ENCODE measurements around the gene CCDC179.

CCDC179 gene

DNA sequence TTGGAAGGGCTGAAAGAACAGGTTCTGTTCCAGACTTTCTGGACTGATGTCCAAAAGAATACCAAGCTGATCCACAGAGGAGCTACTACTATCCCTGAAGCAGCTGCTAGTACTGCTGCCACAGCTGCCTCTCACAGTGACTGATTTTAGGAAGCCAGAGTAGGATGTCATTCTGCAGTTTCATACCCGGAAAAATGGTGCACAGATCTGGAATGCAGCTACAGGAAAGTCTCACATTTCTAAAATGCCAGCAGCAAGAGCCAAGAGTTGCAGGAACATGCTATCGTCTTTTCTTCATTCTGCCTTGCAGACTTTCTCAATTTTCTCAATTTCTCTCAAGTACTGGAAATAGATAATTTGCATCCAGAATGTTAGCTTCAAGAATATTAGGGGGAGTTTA, 19.4 kb upstream of the CCDC179 start:
- H3K4me1 ChIP-seq (ENCODE audit: insufficient read depth, insufficient read length), result no peaks in the 10 kb centered on the region
- H3K27me3 ChIP-seq (ENCODE audit: insufficient read depth, insufficient read length), result no peaks in the 10 kb centered on the region
- TF ChIP-seq SUZ12 (IDR thresholded peaks at IDR 0.05; ENCODE audit: extremely low read depth, insufficient read depth, insufficient read length) (no peak), YY1 (IDR thresholded peaks at IDR 0.05; ENCODE audit: insufficient read depth, insufficient read length) (no peak), ZNF274 (IDR thresholded peaks at IDR 0.05; ENCODE audit: low read depth, low read length) (no peak)
- no peak overlapping the region for H3K9ac ChIP-seq (ENCODE audit: insufficient read length, low read depth)
- H3K36me3 ChIP-seq (ENCODE audit: insufficient read depth, insufficient read length, low read length), result no peaks in the 10 kb centered on the region
- DNase-seq (ENCODE audit: low read depth, low spot score), result no peak
- no peak overlapping the region for H3K4me3 ChIP-seq (ENCODE audit: insufficient read length, low read depth)
- no peaks in the 10 kb centered on the region for H3K9me3 ChIP-seq (ENCODE audit: insufficient read depth, low read length)

DNA sequence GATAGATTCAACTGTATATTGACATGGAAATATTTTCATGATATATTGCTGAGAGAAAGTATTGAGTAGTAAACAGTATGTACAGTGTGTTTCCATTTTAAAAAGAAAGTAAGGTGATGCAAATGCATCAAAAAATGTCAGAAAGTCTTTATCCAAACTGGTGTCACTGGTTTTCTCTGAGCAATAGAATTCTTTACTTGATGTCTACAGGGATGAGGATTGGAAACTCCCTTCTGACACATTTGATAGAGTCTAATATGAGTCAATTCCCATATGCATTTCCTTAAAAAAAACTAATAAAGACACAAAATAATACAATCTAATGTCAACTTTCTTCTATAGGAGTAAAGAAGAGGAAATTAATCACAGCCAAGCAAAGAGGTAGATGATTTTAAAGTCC, 18.3 kb upstream of the CCDC179 start:
- H3K27me3 ChIP-seq (ENCODE audit: insufficient read depth, insufficient read length), result no peaks in the 10 kb centered on the region
- no peaks in the 10 kb centered on the region for H3K9me3 ChIP-seq (ENCODE audit: insufficient read depth, low read length)
- TF ChIP-seq YY1 (IDR thresholded peaks at IDR 0.05; ENCODE audit: insufficient read depth, insufficient read length), result no peak
- TF ChIP-seq ZNF274 (IDR thresholded peaks at IDR 0.05; ENCODE audit: low read depth, low read length), result no peak
- TF ChIP-seq SUZ12 (IDR thresholded peaks at IDR 0.05; ENCODE audit: extremely low read depth, insufficient read depth, insufficient read length), result no peak
- no peaks in the 10 kb centered on the region for H3K4me1 ChIP-seq (ENCODE audit: insufficient read depth, insufficient read length)
- no peaks in the 10 kb centered on the region for H3K36me3 ChIP-seq (ENCODE audit: insufficient read depth, insufficient read length, low read length)
- DNase-seq (ENCODE audit: low read depth, low spot score), result no peak
- no peak overlapping the region for H3K9ac ChIP-seq (ENCODE audit: insufficient read length, low read depth)
- no peak overlapping the region for H3K4me3 ChIP-seq (ENCODE audit: insufficient read length, low read depth)

- no peak for TF ChIP-seq SUZ12 (IDR thresholded peaks at IDR 0.05; ENCODE audit: extremely low read depth, insufficient read depth, insufficient read length)
- TF ChIP-seq YY1 (IDR thresholded peaks at IDR 0.05; ENCODE audit: insufficient read depth, insufficient read length), result no peak
- no peak for TF ChIP-seq ZNF274 (IDR thresholded peaks at IDR 0.05; ENCODE audit: low read depth, low read length)
- H3K4me3 ChIP-seq (ENCODE audit: insufficient read length, low read depth), result no peak overlapping the region
- no peaks in the 10 kb centered on the region for H3K27me3 ChIP-seq (ENCODE audit: insufficient read depth, insufficient read length)
- no peaks in the 10 kb centered on the region for H3K36me3 ChIP-seq (ENCODE audit: insufficient read depth, insufficient read length, low read length)
- H3K9me3 ChIP-seq (ENCODE audit: insufficient read depth, low read length), result no peaks in the 10 kb centered on the region
- no peaks in the 10 kb centered on the region for H3K4me1 ChIP-seq (ENCODE audit: insufficient read depth, insufficient read length)
- H3K9ac ChIP-seq (ENCODE audit: insufficient read length, low read depth), result no peak overlapping the region
- DNase-seq (ENCODE audit: low read depth, low spot score), result no peak
These were observed 17.8 kb upstream of the CCDC179 start for GRCh38 chr11:22878039-22878438.

DNA sequence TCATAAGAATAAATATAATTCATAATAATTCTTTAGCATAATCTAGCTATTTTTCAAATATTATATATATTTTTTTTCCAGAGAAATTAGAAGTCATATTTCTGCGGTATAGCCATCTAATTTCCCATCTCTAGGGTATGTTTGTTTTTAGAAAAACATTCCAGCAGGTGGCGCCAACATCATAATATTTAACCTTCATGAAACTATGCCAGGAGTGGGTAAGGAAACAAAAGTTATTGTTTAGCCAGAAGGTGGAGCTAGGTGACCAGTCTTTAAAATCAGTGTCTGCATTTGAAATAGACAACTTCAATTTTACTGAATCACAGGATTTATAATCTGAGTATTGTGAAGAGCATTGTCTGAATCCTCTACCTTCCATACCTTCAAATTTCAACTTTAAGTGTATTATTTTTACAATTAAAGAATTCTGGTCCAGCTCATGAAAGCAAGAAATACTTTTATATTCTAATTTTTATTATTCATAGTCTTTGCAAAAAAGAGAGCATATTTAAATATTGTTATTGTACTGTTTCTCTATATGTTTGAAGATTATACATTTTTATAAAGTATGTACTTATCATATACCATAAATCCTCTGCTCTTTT, 15.7 kb upstream of the CCDC179 start:
- no peak for TF ChIP-seq YY1 (IDR thresholded peaks at IDR 0.05; ENCODE audit: insufficient read depth, insufficient read length)
- TF ChIP-seq ZNF274 (IDR thresholded peaks at IDR 0.05; ENCODE audit: low read depth, low read length), result no peak
- TF ChIP-seq SUZ12 (IDR thresholded peaks at IDR 0.05; ENCODE audit: extremely low read depth, insufficient read depth, insufficient read length), result no peak
- peak; percentile 57 for DNase-seq (ENCODE audit: low read depth, low spot score)
- no peaks in the 10 kb centered on the region for H3K4me1 ChIP-seq (ENCODE audit: insufficient read depth, insufficient read length)

GRCh38 chr11:22869325-22869724, 9.1 kb upstream of the CCDC179 start:
- DNase-seq (ENCODE audit: low read depth, low spot score), result no peak
- Histone ChIP-seq H3K4me3 (ENCODE audit: insufficient read length, low read depth) (no peak overlapping the region), H3K9me3 (ENCODE audit: insufficient read depth, low read length) (no peaks in the 10 kb centered on the region), H3K9ac (ENCODE audit: insufficient read length, low read depth) (no peak overlapping the region), H3K36me3 (ENCODE audit: insufficient read depth, insufficient read length, low read length) (no peaks in the 10 kb centered on the region), H3K4me1 (ENCODE audit: insufficient read depth, insufficient read length) (no peaks in the 10 kb centered on the region), H3K27me3 (ENCODE audit: insufficient read depth, insufficient read length) (no peaks in the 10 kb centered on the region)
- TF ChIP-seq ZNF274 (IDR thresholded peaks at IDR 0.05; ENCODE audit: low read depth, low read length) (no peak), YY1 (IDR thresholded peaks at IDR 0.05; ENCODE audit: insufficient read depth, insufficient read length) (no peak), SUZ12 (IDR thresholded peaks at IDR 0.05; ENCODE audit: extremely low read depth, insufficient read depth, insufficient read length) (no peak)

More for the DNA sequence above, 15.7 kb upstream of the CCDC179 start:
- no peaks in the 10 kb centered on the region for H3K27me3 ChIP-seq (ENCODE audit: insufficient read depth, insufficient read length)
- no peak overlapping the region for H3K9ac ChIP-seq (ENCODE audit: insufficient read length, low read depth)
- no peak overlapping the region for H3K4me3 ChIP-seq (ENCODE audit: insufficient read length, low read depth)
- H3K9me3 ChIP-seq (ENCODE audit: insufficient read depth, low read length), result no peaks in the 10 kb centered on the region
- H3K36me3 ChIP-seq (ENCODE audit: insufficient read depth, insufficient read length, low read length), result no peaks in the 10 kb centered on the region

DNA sequence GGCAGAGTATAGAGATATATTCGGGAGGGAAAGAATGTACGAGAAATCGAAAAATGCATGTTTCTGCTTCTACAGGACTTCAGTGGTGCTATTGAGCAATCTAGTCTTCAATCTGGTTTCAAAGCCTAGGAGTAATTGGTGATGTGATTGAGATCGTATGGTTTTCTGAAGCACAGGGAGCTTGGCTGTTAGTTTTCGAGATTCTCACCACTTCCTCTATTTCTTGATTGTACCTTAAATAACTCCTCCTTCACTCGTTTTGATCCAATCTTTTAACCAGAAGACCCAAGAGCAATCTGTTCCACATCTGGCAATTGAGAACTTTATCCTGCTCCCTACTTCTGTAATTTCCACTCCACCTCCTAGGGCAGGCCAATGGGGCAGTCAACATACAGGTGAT, 518 bp downstream of the CCDC179 start:
- H3K4me1 ChIP-seq (ENCODE audit: insufficient read depth, insufficient read length), result no peaks in the 10 kb centered on the region
- H3K4me3 ChIP-seq (ENCODE audit: insufficient read length, low read depth), result no peak overlapping the region
- H3K27me3 ChIP-seq (ENCODE audit: insufficient read depth, insufficient read length), result no peaks in the 10 kb centered on the region
- TF ChIP-seq YY1 (IDR thresholded peaks at IDR 0.05; ENCODE audit: insufficient read depth, insufficient read length), result no peak
- no peak for TF ChIP-seq ZNF274 (IDR thresholded peaks at IDR 0.05; ENCODE audit: low read depth, low read length)
- TF ChIP-seq SUZ12 (IDR thresholded peaks at IDR 0.05; ENCODE audit: extremely low read depth, insufficient read depth, insufficient read length), result no peak
- H3K9me3 ChIP-seq (ENCODE audit: insufficient read depth, low read length), result no peaks in the 10 kb centered on the region
- H3K36me3 ChIP-seq (ENCODE audit: insufficient read depth, insufficient read length, low read length), result no peaks in the 10 kb centered on the region
- DNase-seq (ENCODE audit: low read depth, low spot score), result no peak
- no peak overlapping the region for H3K9ac ChIP-seq (ENCODE audit: insufficient read length, low read depth)

GRCh38 chr11:22851477-22851876, 8.8 kb downstream of the CCDC179 start:
- Histone ChIP-seq H3K9me3 (ENCODE audit: insufficient read depth, low read length) (no peaks in the 10 kb centered on the region), H3K36me3 (ENCODE audit: insufficient read depth, insufficient read length, low read length) (no peaks in the 10 kb centered on the region), H3K27me3 (ENCODE audit: insufficient read depth, insufficient read length) (no peaks in the 10 kb centered on the region), H3K4me3 (ENCODE audit: insufficient read length, low read depth) (no peak overlapping the region), H3K4me1 (ENCODE audit: insufficient read depth, insufficient read length) (no peaks in the 10 kb centered on the region), H3K9ac (ENCODE audit: insufficient read length, low read depth) (no peak overlapping the region)
- no peak for DNase-seq (ENCODE audit: low read depth, low spot score)
- TF ChIP-seq ZNF274 (IDR thresholded peaks at IDR 0.05; ENCODE audit: low read depth, low read length), result no peak
- TF ChIP-seq SUZ12 (IDR thresholded peaks at IDR 0.05; ENCODE audit: extremely low read depth, insufficient read depth, insufficient read length), result no peak
- no peak for TF ChIP-seq YY1 (IDR thresholded peaks at IDR 0.05; ENCODE audit: insufficient read depth, insufficient read length)

Measured in NT2/D1 (cell line).